Urothelium cell line (cell line): ENCODE data around the gene LDB3.

Source experiments
- DNase-seq: peaks from one replicate; pipeline ENCODE4 v3.0.0; 2011; ENCODE audit warnings: low spot score, mixed read lengths
- FAIRE-seq: peaks from 2 replicates; lab custom pipeline; 2011; peaks lifted over from hg19 to GRCh38; lab: Jason Lieb, UNC

Gene LDB3

DNA sequence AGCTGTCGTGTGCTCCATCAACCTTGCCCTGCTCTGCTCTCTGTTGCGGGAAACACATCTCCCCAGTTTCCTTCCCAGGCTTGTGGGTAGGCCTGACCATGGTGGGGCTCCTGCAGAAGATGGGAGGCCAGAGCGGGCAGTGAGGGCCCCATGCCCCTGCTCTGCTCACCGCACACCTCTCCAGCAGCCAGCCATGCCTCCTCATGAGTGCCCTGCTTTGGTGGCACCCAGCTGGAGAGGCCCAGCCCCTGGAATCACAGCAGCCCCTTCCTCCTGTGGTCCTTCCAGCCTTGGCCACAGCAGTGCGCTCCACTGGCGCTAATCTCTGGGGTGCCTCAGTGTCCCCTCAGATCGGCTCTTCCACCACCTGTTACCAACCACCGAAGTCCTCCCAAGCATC, 18.2 kb upstream of the LDB3 start:
- FAIRE-seq (no peak), DNase-seq (no peak)

DNA sequence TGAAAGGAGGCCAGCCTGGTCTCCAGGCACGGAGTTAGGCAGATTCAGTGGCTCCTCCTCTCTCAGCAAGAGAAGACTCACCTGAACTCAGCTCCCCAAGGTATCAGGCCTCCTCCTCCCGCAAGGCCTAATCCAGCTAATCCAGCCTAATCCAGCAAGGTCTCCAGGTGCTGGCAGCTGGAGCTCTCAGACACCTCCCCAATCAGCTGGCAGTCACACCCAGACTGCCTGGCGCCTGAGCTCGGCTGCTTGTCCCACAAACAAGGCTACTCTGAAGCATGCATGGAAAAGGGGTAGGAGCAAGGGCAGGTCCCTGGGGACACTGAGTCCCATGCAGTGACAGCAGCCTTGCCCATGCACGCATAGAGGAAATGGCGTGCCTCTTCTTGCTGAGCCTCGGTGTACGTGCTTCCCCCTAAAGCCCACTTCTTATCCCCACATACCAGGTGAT, 17.3 kb upstream of the LDB3 start:
- no peak for FAIRE-seq

GRCh38 chr10:86651631-86652331, 16.5 kb upstream of the LDB3 start:
- DNase-seq = no peak
- FAIRE-seq = no peak

More for the DNA sequence above, 17.3 kb upstream of the LDB3 start:
- DNase-seq = no peak

DNA sequence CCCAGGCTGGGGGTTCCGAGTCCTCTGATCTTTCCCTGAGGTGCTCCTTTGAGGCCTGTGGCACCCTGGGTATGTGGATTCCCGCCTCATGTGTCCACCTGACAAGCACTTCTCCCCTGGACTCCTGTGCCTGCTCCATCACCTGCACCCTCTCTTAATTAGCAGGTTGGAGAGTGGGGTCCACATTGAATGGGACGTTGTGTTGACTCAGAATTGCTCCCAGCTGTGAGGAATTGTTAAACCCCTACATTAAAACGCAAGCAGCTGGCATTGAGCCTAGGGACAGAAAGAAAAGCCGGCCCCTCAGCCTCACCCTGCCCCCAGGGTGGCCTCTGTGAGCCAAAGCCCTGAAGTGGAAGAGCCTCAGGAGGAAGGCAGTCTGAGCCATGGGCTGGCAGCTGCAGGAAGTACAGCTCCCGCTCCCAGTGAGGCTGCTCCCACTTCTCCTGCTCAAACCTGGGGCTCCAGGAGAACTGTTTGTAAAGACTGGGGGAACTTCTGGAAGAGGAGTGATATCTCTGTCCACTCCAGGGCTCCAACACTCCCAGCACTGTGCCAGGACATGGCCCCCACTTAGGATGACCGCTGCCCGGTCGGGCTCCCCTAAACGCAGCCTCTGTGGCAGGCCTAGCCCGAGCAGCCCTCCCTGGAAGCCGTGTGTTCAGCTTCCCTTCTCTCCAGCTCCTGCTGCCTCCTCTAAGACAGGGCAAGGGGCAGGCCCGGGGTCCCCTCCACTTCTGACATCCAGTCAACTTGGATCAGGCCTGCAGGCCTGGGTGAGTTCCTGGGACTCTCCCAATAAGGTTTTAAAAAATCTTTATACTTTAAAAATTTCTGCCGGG, 15.7 kb upstream of the LDB3 start:
- FAIRE-seq = no peak
- no peak for DNase-seq

GRCh38 chr10:86653379-86653778, 14.9 kb upstream of the LDB3 start:
- DNase-seq (no peak), FAIRE-seq (no peak)

DNA sequence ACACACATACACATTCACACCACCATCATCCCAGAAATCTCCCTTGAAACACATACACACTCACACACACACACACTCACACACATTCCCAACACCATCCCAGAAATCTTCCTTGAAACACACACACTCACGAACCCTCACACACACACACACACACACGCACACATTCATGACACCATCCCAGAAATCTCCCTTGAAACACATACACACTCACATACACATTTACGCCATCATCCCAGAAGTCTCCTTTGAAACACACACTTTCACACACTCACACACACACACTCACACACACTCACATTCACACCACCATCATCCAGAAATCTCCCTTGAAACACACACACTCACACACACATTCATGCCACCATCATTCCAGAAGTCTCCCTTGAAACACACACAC, 14.3 kb upstream of the LDB3 start:
- DNase-seq = no peak
- FAIRE-seq = no peak

DNA sequence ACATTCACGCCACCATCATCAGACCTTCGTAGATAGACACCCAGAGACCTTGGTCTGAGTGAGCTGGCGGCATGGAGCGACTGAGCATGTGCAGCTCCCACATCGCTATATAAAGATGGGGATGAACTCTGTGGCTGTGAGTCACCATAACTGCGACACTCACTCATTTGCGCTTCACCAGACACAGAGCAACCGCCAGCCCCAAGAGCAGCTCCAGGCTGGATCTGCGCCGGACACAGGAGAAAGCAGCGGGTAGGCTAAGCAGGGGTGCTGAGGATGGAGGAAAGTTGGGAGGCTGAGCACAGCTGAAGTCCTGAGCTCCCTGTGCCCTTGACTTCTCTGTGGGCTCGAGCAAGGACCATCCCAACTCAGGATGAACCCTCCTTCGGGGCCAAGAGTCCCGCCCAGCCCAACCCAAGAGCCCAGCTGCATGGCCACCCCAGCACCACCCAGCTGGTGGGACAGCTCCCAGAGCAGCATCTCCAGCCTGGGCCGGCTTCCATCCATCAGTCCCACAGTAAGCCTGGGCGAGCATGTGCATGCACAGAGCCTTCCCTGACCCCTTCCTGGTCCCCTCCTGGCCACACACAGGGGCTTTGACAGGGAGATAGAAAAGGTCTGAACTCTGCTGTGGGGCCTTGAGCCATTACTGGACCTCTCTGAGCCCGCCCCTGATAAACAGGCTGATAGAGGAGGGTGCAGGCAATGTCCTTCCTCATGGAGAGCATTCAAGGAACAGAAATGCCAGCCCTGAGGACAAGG, 13.7 kb upstream of the LDB3 start, which contains the start of gene OPN4:
Gene OPN4 (plus strand): TSS at position 137 of the 762 bp plus-strand sequence. CDS start 237 bp downstream, at position 374.
- no peak for FAIRE-seq
- no peak for DNase-seq

DNA sequence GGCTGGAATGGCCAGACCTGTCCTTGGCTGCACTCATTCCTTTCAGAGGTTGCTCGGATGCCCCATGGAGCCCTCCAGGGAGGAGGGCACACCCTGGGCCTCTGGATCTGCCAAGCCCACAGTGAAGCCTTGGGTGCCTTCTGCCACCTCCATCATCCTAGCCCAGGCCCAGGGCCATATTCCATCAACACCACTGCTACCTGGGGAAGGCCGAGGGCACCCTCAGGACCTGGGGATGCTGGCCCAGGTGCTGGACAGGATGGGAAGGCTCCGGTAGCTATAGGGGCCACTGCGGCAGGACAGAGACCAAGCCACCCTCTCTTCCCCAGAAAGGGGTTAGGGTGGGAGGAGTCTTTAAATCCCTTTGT, 13.2 kb upstream of the LDB3 start:
- no peak for FAIRE-seq
- no peak for DNase-seq

GRCh38 chr10:86655596-86655995, 12.7 kb upstream of the LDB3 start:
- DNase-seq = no peak
- FAIRE-seq = no peak

- no peak for DNase-seq
- no peak for FAIRE-seq
Measured at GRCh38 chr10:86657011-86657395, 11.3 kb upstream of the LDB3 start.

GRCh38 chr10:86657396-86658011, 10.8 kb upstream of the LDB3 start:
- DNase-seq = no peak
- no peak for FAIRE-seq

- DNase-seq (no peak), FAIRE-seq (no peak)
Measured at GRCh38 chr10:86658261-86658741, 10.0 kb upstream of the LDB3 start.

DNA sequence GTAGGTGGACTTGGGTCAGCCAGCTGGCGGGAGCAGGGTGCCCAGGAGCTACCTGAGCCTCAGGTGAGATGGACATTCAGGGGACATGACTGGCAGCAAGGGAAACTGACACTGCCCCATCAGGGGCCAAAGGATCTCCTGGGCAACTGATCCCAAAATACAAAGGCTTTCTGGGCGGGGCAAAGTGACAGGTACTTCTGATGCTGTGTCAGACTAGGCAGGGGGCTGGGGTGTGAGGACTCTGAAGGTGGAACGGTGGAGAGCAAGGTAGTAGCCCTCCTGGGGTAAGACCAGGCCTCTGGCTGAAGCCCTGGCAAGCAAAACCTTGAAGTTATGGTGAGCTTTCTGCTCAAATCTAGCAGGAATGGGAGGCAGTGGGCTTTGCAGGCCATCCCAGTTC, 9.6 kb upstream of the LDB3 start:
- FAIRE-seq (no peak), DNase-seq (no peak)

DNA sequence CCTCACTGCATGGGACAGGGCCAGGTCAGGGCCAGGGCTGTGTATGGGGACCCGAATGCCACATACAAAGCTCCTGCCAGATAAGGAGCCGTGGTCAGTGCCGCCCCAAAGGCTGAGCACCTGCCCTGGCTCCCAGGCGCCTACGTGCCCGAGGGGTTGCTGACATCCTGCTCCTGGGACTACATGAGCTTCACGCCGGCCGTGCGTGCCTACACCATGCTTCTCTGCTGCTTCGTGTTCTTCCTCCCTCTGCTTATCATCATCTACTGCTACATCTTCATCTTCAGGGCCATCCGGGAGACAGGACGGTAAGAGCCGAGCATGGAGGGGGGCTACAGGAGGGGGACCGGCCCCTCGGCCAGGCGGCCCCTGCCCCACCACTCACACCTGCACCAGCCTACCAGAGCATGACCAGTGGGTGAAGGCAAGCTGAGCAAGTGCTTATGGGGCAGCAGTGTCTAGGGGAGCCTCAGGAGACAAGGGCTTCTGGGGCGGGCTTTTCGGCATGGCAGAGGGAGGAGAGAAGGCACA, 9.1 kb upstream of the LDB3 start:
- DNase-seq (no peak), FAIRE-seq (no peak)

DNA sequence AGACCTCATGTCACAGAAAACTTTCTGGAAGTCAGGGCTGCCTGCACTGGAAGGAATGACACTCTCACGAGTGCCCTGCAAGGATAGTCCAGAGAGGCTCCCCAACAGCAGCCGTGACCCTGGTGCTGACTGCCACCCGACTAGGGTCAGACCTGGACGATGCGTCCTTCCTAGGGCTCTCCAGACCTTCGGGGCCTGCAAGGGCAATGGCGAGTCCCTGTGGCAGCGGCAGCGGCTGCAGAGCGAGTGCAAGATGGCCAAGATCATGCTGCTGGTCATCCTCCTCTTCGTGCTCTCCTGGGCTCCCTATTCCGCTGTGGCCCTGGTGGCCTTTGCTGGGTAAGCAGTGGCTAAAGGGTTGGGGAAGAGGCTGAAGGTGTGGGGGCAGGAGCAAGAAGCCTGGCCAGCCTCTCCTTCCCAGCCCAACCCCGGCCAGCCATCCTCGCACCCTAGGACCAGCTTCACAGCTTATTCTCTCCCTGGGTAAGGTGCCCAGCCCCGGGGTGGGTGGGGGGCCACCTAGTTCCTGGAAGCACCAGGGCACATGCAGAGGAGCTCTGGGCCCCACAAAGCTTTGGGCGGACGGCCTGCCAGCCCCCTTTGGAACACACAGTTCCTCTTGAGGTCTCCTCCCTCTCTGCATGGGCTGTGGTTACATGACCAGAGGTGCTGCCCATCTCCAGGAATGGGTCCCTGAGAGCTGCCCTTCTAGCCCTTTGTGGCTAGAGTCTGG, 8.4 kb upstream of the LDB3 start:
- DNase-seq (no peak), FAIRE-seq (no peak)

- DNase-seq = no peak
- FAIRE-seq = no peak
Measured at GRCh38 chr10:86661161-86662025, 6.9 kb upstream of the LDB3 start.

GRCh38 chr10:86662186-86663045, 5.9 kb upstream of the LDB3 start:
- DNase-seq (no peak), FAIRE-seq (no peak)

DNA sequence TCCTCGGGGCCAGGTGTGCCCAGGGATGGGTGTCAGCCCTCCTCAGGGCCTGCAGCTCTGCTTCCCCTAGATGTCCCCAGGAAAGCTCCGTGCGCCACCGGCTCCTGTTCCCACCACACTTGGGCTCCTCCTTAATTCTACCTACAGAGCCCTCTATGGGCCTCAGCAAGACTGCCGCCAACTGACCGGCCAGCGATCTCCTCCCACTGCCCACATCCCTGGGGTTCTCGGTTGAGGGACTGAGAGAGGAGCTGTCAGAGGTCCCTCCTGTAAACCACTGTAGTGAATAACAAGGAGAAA, 5.3 kb upstream of the LDB3 start:
- FAIRE-seq (no peak), DNase-seq (no peak)
